Measurements from ENCODE around the gene PHF8. TPM values are rescaled to one million over a fixed set of nuclear protein-coding genes. Genes with fewer than 3 reads are reported as not detected.

The PHF8 gene
- 22.9 and 25.0 TPM in 2 replicates for total RNA-seq

DNA sequence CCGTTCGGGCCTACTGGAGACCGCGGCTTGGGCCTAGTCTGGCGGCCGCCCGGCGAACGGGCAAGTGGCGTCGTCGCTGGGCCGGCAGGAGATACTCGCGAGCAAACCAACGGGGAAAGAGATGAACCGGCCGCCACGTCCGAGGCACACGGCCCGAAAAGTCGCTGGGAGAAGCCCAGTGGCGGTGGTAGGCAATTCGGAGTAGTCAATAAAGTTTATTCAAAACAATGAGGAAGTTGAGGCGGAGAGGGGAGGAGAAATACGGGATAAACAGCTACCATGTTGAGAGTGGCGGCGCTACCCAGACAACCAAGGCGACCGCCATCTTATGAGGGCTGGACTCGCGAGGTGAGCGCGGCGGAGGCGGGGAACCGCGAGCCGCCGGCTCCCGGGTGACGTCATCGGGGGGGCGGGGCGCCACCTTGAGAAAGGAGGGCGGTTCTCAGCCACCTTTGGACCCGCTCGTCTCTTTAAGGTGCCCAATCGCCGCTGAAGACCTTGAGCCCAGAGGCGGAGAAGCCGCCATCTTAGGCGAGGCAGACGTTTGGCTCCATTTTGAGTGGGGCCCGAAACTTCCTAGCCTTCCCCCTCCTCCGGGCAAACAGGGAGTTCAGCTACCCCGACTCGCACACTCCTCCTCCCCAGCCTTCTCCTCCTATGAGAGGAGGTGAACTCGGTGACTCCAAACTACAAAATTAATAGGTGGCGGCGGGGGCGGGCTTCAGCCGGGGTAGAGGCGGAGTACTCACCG is at the start of gene PHF8:
TSS of gene PHF8 (minus strand) at position 348 of the 751 bp plus-strand sequence. CDS start 1,745 bp downstream, outside the sequence.
- peak; percentile 96 for DNase-seq (ENCODE audit: low read depth)
- TF ChIP-seq, protein P1, sequence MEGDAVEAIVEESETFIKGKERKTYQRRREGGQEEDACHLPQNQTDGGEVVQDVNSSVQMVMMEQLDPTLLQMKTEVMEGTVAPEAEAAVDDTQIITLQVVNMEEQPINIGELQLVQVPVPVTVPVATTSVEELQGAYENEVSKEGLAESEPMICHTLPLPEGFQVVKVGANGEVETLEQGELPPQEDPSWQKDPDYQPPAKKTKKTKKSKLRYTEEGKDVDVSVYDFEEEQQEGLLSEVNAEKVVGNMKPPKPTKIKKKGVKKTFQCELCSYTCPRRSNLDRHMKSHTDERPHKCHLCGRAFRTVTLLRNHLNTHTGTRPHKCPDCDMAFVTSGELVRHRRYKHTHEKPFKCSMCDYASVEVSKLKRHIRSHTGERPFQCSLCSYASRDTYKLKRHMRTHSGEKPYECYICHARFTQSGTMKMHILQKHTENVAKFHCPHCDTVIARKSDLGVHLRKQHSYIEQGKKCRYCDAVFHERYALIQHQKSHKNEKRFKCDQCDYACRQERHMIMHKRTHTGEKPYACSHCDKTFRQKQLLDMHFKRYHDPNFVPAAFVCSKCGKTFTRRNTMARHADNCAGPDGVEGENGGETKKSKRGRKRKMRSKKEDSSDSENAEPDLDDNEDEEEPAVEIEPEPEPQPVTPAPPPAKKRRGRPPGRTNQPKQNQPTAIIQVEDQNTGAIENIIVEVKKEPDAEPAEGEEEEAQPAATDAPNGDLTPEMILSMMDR (IDR thresholded peaks at IDR 0.05; ENCODE audit: insufficient read depth, low read depth, low read length) = no peak
- H3K4me3 ChIP-seq (ENCODE audit: low read depth, low read length) = peak within 1 kb of the TSS; percentile 76

DNA sequence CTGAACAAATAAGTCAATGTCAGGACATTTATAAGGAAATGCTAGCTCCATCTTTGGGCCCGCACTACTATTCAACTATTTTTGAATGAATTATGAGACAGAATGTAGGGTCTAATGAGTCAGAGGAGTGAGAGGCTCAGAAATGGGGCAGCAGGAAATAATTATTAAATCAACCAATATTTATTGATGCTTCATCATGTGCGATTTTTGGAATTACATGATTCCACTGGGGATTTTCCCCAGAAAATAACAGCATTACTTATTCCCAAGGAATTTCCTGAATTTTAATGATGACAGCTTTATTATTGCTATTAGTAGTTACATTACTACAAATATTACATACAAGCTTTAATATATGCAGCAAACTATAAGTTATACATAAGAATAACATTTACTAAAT is 49.3 kb upstream of the PHF8 start:
- no peak overlapping the region for H3K4me3 ChIP-seq (ENCODE audit: low read depth, low read length)
- TF ChIP-seq, protein P1 (IDR thresholded peaks at IDR 0.05; ENCODE audit: insufficient read depth, low read depth, low read length) = no peak
- no peak for DNase-seq (ENCODE audit: low read depth)

DNA sequence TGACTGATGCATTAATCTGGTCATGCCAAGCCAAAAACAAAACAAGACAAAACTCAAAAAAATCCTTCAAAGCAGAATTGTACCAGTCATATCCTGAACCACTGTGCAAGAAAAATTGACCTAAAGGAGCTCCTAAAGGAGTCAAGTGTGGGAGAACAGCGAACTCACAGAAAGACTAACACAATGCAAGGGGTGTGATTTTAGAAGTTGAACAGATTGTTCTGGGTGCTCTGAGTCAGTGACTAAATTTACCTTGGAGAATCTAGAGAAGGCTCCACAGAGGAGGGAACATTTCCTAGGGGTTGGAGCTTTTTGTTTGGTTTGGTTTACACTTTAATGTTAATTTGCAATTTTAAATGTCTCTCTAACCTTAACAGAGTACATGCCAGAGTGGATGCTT is 48.9 kb upstream of the PHF8 start:
- TF ChIP-seq, protein P1 (IDR thresholded peaks at IDR 0.05; ENCODE audit: insufficient read depth, low read depth, low read length) = no peak
- no peak for DNase-seq (ENCODE audit: low read depth)
- H3K4me3 ChIP-seq (ENCODE audit: low read depth, low read length) = no peak overlapping the region

DNA sequence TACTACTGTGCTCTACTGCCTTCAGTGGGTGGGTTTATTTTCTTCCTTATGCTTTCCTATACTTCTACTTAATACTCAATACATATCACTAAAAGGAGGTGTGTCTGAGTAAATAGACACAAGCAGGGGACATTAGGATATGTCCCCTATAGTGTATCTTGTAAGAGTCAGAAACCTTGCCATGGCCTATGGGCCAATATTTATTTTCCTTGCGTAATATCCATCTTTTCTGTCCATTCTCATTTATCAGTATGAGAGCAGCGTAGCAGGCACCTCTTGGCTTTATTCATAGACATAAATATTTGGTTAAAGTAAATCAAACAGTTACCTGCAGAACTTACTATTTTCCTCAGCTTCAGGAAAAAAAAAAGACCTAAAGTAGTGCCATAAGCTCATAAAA is 46.6 kb upstream of the PHF8 start:
- TF ChIP-seq, protein P1 (IDR thresholded peaks at IDR 0.05; ENCODE audit: insufficient read depth, low read depth, low read length) = no peak
- no peak for DNase-seq (ENCODE audit: low read depth)
- H3K4me3 ChIP-seq (ENCODE audit: low read depth, low read length) = no peak overlapping the region

DNA sequence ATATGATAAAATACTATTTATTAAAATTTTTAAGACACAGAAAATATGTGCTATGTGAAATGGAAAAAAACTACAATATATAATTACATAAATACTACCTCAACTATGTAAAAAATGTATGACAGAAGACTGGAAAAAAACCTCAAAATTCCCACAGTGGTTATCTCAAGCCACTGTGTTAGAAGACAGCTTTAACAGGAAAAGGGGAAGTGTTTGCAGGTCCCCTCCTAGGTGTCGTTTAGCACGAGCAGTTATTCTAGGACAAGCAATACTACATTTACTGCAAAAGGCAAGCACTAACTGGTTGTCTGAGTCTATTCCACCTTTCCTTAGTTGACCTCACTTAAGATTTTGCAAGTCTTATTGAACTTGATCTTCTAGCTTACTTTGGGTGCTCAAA is 44.9 kb upstream of the PHF8 start:
- TF ChIP-seq, protein P1 (IDR thresholded peaks at IDR 0.05; ENCODE audit: insufficient read depth, low read depth, low read length) = no peak
- DNase-seq (ENCODE audit: low read depth) = no peak
- no peak overlapping the region for H3K4me3 ChIP-seq (ENCODE audit: low read depth, low read length)

DNA sequence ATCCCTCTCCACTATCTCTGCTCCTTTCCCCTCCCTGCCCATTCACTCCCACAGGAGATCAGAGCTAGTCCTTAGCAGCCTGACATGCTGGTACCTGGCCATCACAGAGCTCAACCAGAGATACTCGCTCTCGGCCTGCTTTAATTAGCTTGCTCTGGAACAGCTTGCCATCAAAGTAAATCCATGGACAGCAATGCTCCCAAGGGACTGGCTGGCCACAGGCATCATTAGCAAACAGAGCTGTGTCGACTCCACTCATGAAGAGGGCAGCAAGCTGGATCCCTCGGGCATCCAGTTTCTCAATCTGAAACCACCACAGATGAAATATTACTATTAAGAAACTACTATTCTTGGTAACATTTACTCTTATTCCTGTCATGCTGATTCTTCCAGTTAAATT is 43.4 kb upstream of the PHF8 start:
- TF ChIP-seq, protein P1 (IDR thresholded peaks at IDR 0.05; ENCODE audit: insufficient read depth, low read depth, low read length) = no peak
- DNase-seq (ENCODE audit: low read depth) = no peak
- no peak overlapping the region for H3K4me3 ChIP-seq (ENCODE audit: low read depth, low read length)

DNA sequence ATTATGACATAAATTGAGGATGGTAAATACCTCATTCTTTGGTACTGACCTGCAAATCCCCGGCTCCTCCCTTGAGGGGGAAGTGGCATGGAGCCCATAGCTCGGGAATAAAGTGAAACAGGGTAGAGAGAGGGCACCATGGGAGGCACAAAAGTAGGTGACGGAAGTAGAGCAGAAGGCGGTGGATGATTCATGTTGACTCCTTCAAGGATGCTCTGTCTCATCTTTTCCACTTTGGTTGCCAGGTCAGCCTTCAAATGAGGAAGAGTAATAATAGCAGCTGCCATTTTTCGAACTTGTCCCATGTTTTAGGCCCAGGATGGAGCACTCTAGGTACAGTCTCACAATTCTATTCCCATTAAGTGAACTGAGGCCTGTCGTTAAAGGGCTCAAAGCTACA is 41.4 kb upstream of the PHF8 start:
- no peak for DNase-seq (ENCODE audit: low read depth)
- TF ChIP-seq, protein P1 (IDR thresholded peaks at IDR 0.05; ENCODE audit: insufficient read depth, low read depth, low read length) = no peak
- no peak overlapping the region for H3K4me3 ChIP-seq (ENCODE audit: low read depth, low read length)

All from fibroblast of villous mesenchyme (primary cell).